GM19372 (cell line): Measurements from ENCODE around the gene LMF2.
"Not testable (repeated sequence)": the region's sequence is repeated elsewhere in the genome, so short reads cannot be mapped to it uniquely, and the experiment has no call there.

Source experiments
- ATAC-seq: cut with Tn5 transposase; IDR thresholded peaks from one replicate; pipeline ENCODE4 v1.9.1; 2021; ENCODE audit warnings: mild to moderate bottlenecking, low read depth, moderate library complexity; ENCODE audit not compliant: unreplicated experiment

The LMF2 gene

GRCh38 chr22:50507421-50507990, at the start of gene LMF2:
Gene LMF2, minus strand, starts transcription at chr22:50507702. Its CDS starts 27 bp downstream, at chr22:50507675.
- ATAC-seq: peak; percentile 57

GRCh38 chr22:50556703-50557102, 49.2 kb upstream of the LMF2 start:
- no peak for ATAC-seq

GRCh38 chr22:50553310-50553709, 45.8 kb upstream of the LMF2 start:
- ATAC-seq: no peak

GRCh38 chr22:50551160-50551752, 43.8 kb upstream of the LMF2 start:
- no peak for ATAC-seq

GRCh38 chr22:50550395-50550794, 42.9 kb upstream of the LMF2 start:
- no peak for ATAC-seq

GRCh38 chr22:50548921-50549790, 41.7 kb upstream of the LMF2 start:
- ATAC-seq: no peak

GRCh38 chr22:50548040-50548920, 40.8 kb upstream of the LMF2 start:
- no peak for ATAC-seq

GRCh38 chr22:50547263-50547985, 39.9 kb upstream of the LMF2 start:
- no peak for ATAC-seq

GRCh38 chr22:50546326-50547262, 39.1 kb upstream of the LMF2 start:
- ATAC-seq: no peak

- no peak for ATAC-seq
Measured at GRCh38 chr22:50545522-50546325, 38.2 kb upstream of the LMF2 start, which contains the start of gene KLHDC7B. Gene KLHDC7B, plus strand, starts transcription at chr22:50545899. Its CDS starts 345 bp downstream, at chr22:50546244.

GRCh38 chr22:50544746-50545253, 37.3 kb upstream of the LMF2 start:
- ATAC-seq: no peak

- ATAC-seq: no peak
Measured at GRCh38 chr22:50544078-50544745, 36.7 kb upstream of the LMF2 start.

GRCh38 chr22:50542416-50542927, 35.0 kb upstream of the LMF2 start:
- ATAC-seq: no peak

GRCh38 chr22:50541667-50542026, 34.1 kb upstream of the LMF2 start:
- not testable (repeated sequence) for ATAC-seq

- ATAC-seq: no peak
Measured at GRCh38 chr22:50540381-50540780, 32.9 kb upstream of the LMF2 start.

- ATAC-seq: no peak
Measured at GRCh38 chr22:50537765-50538164, 30.3 kb upstream of the LMF2 start.

GRCh38 chr22:50536226-50536625, 28.7 kb upstream of the LMF2 start:
- no peak for ATAC-seq
